OCI-LY1 (cell line): ENCODE measurements around the gene CDH4.

Source experiments
- H2AFZ ChIP-seq: fragments of 200-600 bp; sonication (generic), shearing (Covaris generic); 2 replicates; pipeline ENCODE4 v1.6.0; 2014; ENCODE audit warnings: antibody characterized with exemption, mild to moderate bottlenecking, low read length
- H3F3A ChIP-seq: fragments of 200-600 bp; sonication (generic), shearing (Covaris generic); 2 replicates; pipeline ENCODE4 v1.6.0; 2014; ENCODE audit warnings: mild to moderate bottlenecking, antibody characterized with exemption, low read length, moderate library complexity; ENCODE audit not compliant: insufficient read depth
- H3K27ac ChIP-seq: fragments of 200-600 bp; sonication (generic); 2 replicates; pipeline ENCODE4 v1.5.1; 2014; ENCODE audit warnings: low read length, mixed run types, mild to moderate bottlenecking, low read depth; ENCODE audit not compliant: poor library complexity, severe bottlenecking
- H3K27me3 ChIP-seq: fragments of 200-600 bp; sonication (generic); 2 replicates; pipeline ENCODE4 v1.6.0; 2014; ENCODE audit warnings: antibody characterized with exemption, mild to moderate bottlenecking, low read length, moderate library complexity; ENCODE audit not compliant: insufficient read depth
- H3K36me3 ChIP-seq: fragments of 200-600 bp; sonication (generic); 2 replicates; pipeline ENCODE4 v1.6.1; 2014; ENCODE audit warnings: mild to moderate bottlenecking, antibody characterized with exemption, low read length, moderate library complexity, mixed read lengths; ENCODE audit not compliant: insufficient read depth
- H3K4me1 ChIP-seq: fragments of 200-600 bp; sonication (generic); 2 replicates; pipeline ENCODE4 v1.5.1; 2014; ENCODE audit warnings: mild to moderate bottlenecking, low read length, moderate library complexity; ENCODE audit not compliant: insufficient read depth, severe bottlenecking
- H3K4me2 ChIP-seq: fragments of 200-600 bp; sonication (generic), shearing (Covaris generic); 2 replicates; pipeline ENCODE4 v1.6.1; 2014; ENCODE audit warnings: low read length
- H3K4me3 ChIP-seq: fragments of 200-600 bp; sonication (generic); 2 replicates; pipeline ENCODE4 v1.5.1; 2014; ENCODE audit warnings: low read length, low read depth, mild to moderate bottlenecking, mixed read lengths; ENCODE audit not compliant: poor library complexity, severe bottlenecking
- H3K79me2 ChIP-seq: fragments of 200-600 bp; shearing (Covaris generic); 2 replicates; pipeline ENCODE4 v1.6.1; 2016; ENCODE audit warnings: mixed run types, low read length, mixed read lengths; ENCODE audit not compliant: insufficient read depth
- H3K9ac ChIP-seq: fragments of 200-600 bp; sonication (generic), shearing (Covaris generic); 2 replicates; pipeline ENCODE4 v1.6.1; 2014; ENCODE audit warnings: mild to moderate bottlenecking, low read length, mixed read lengths
- H3K9me2 ChIP-seq: fragments of 200-600 bp; sonication (generic), shearing (Covaris generic); 2 replicates; pipeline ENCODE4 v1.6.1; 2014; ENCODE audit warnings: low read depth, mild to moderate bottlenecking, low read length, mixed read lengths
- H3K9me3 ChIP-seq: fragments of 200-600 bp; shearing (Covaris generic); 2 replicates; pipeline ENCODE4 v1.6.1; 2014; ENCODE audit warnings: low read length, mixed read lengths
- H4K20me1 ChIP-seq: fragments of 200-600 bp; sonication (generic), shearing (Covaris generic); 2 replicates; pipeline ENCODE4 v1.6.0; 2016; ENCODE audit warnings: mild to moderate bottlenecking, low read length; ENCODE audit not compliant: insufficient read depth
- CTCF ChIP-seq: fragments of 200-600 bp; sonication (generic), shearing (Covaris generic); IDR thresholded peaks from 2 replicates; pipeline ENCODE4 v1.5.1; 2017; ENCODE audit warnings: mild to moderate bottlenecking, antibody characterized with exemption, low read length, moderate library complexity, mixed read lengths
- EZH2 ChIP-seq: fragments of 200-600 bp; sonication (generic), shearing (Covaris generic); IDR thresholded peaks from 2 replicates; pipeline ENCODE4 v1.8.0; 2017; ENCODE audit warnings: borderline replicate concordance, mixed run types, mild to moderate bottlenecking, antibody characterized with exemption, low read length, moderate library complexity, mixed read lengths

Gene CDH4

GRCh38 chr20:61373055-61373399, 121.0 kb downstream of the CDH4 start:
- H3K4me1 ChIP-seq = no peaks in the 10 kb centered on the region

GRCh38 chr20:61373956-61374545, 122.0 kb downstream of the CDH4 start:
- no peak overlapping the region for H3K9ac ChIP-seq
- no peaks in the 10 kb centered on the region for H3F3A ChIP-seq
- H3K27me3 ChIP-seq = no peaks in the 10 kb centered on the region
- H3K9me2 ChIP-seq = no peaks in the 10 kb centered on the region
- no peak overlapping the region for H3K4me2 ChIP-seq
- no peak overlapping the region for H2AFZ ChIP-seq
- H3K4me3 ChIP-seq = no peak overlapping the region
- no peaks in the 10 kb centered on the region for H3K4me1 ChIP-seq
- TF ChIP-seq EZH2 = no peak
- TF ChIP-seq CTCF = no peak
- H3K36me3 ChIP-seq = no peaks in the 10 kb centered on the region
- no peaks in the 10 kb centered on the region for H3K9me3 ChIP-seq
- no peaks in the 10 kb centered on the region for H4K20me1 ChIP-seq
- H3K27ac ChIP-seq = no peak overlapping the region
- no peaks in the 10 kb centered on the region for H3K79me2 ChIP-seq

More at GRCh38 chr20:61373055-61373399, 121.0 kb downstream of the CDH4 start:
- Histone ChIP-seq H3K27me3 (no peaks in the 10 kb centered on the region), H4K20me1 (no peaks in the 10 kb centered on the region), H3K79me2 (no peaks in the 10 kb centered on the region), H3K9ac (no peak overlapping the region), H3K27ac (no peak overlapping the region), H2AFZ (no peak overlapping the region), H3K4me3 (no peak overlapping the region), H3K36me3 (no peaks in the 10 kb centered on the region), H3K4me2 (no peak overlapping the region), H3K9me2 (no peaks in the 10 kb centered on the region), H3F3A (no peaks in the 10 kb centered on the region), H3K9me3 (no peaks in the 10 kb centered on the region)
- TF ChIP-seq EZH2 (no peak), CTCF (no peak)

- H3F3A ChIP-seq = no peaks in the 10 kb centered on the region
Measured at GRCh38 chr20:61376541-61377240, 124.6 kb downstream of the CDH4 start.

More at GRCh38 chr20:61376541-61377240, 124.6 kb downstream of the CDH4 start:
- Histone ChIP-seq H2AFZ (no peak overlapping the region), H4K20me1 (no peaks in the 10 kb centered on the region), H3K79me2 (no peaks in the 10 kb centered on the region), H3K9me2 (no peaks in the 10 kb centered on the region), H3K27me3 (no peaks in the 10 kb centered on the region), H3K9ac (no peak overlapping the region), H3K4me2 (no peak overlapping the region), H3K4me3 (no peak overlapping the region), H3K9me3 (no peaks in the 10 kb centered on the region), H3K4me1 (no peaks in the 10 kb centered on the region), H3K27ac (no peak overlapping the region), H3K36me3 (no peaks in the 10 kb centered on the region)
- TF ChIP-seq CTCF (no peak), EZH2 (no peak)
